GM23248 (cell line): Measurements from ENCODE around the gene ULK3. TPM values are rescaled to one million over a fixed set of nuclear protein-coding genes. Genes with fewer than 3 reads are reported as not detected.

Experiments
- DNase-seq: peaks from one replicate; pipeline ENCODE4 v3.0.0-alpha.2; 2015
- H2AFZ ChIP-seq: fragments of 200-600 bp; sonication (generic); 2 replicates; pipeline ENCODE4 v1.6.1; 2016; ENCODE audit warnings: antibody characterized with exemption
- H3F3A ChIP-seq: fragments of 200-600 bp; sonication (generic); 2 replicates; pipeline ENCODE4 v1.6.1; 2016; ENCODE audit warnings: mild to moderate bottlenecking, antibody characterized with exemption, mixed run types; ENCODE audit not compliant: insufficient read depth
- H3K27ac ChIP-seq: fragments of 200-600 bp; sonication (generic); 2 replicates; pipeline ENCODE4 v1.5.1; 2016; ENCODE audit warnings: mild to moderate bottlenecking
- H3K27me3 ChIP-seq: fragments of 200-600 bp; sonication (generic); replicated peaks from 2 replicates; pipeline ENCODE4 v1.6.1; 2016; ENCODE audit warnings: mild to moderate bottlenecking; ENCODE audit not compliant: insufficient read depth
- H3K36me3 ChIP-seq: fragments of 200-600 bp; sonication (generic); 2 replicates; pipeline ENCODE4 v1.6.1; 2016; ENCODE audit warnings: low read depth, mild to moderate bottlenecking
- H3K4me1 ChIP-seq: fragments of 200-600 bp; sonication (generic); 2 replicates; pipeline ENCODE4 v1.6.1; 2016; ENCODE audit warnings: mild to moderate bottlenecking; ENCODE audit not compliant: insufficient read depth
- H3K4me2 ChIP-seq: fragments of 200-600 bp; sonication (generic); one replicate; pipeline ENCODE4 v1.6.1; 2016; ENCODE audit warnings: mild to moderate bottlenecking; ENCODE audit not compliant: unreplicated experiment
- H3K4me3 ChIP-seq: fragments of 200-600 bp; sonication (generic); 2 replicates; pipeline ENCODE4 v1.5.1; 2016; ENCODE audit warnings: mild to moderate bottlenecking
- H3K79me2 ChIP-seq: fragments of 200-600 bp; sonication (generic); 2 replicates; pipeline ENCODE4 v1.6.1; 2016; ENCODE audit warnings: mild to moderate bottlenecking; ENCODE audit not compliant: insufficient read depth
- H3K9ac ChIP-seq: fragments of 200-600 bp; sonication (generic); 2 replicates; pipeline ENCODE4 v1.6.1; 2016; ENCODE audit warnings: mild to moderate bottlenecking
- H3K9me2 ChIP-seq: fragments of 200-600 bp; sonication (generic); 2 replicates; pipeline ENCODE4 v1.6.1; 2016; ENCODE audit warnings: mixed run types, mild to moderate bottlenecking, moderate library complexity; ENCODE audit not compliant: insufficient read depth
- H3K9me3 ChIP-seq: fragments of 200-600 bp; sonication (generic); one replicate; pipeline ENCODE4 v1.6.1; 2017; ENCODE audit warnings: low read depth
- H4K20me1 ChIP-seq: fragments of 200-600 bp; sonication (generic); 2 replicates; pipeline ENCODE4 v1.6.0; 2016; ENCODE audit not compliant: insufficient read depth
- EZH2 ChIP-seq: fragments of 200-600 bp; sonication (generic); IDR thresholded peaks from 2 replicates; pipeline ENCODE4 v1.6.1; 2018; ENCODE audit warnings: antibody characterized with exemption, mild to moderate bottlenecking; ENCODE audit not compliant: insufficient read depth, poor library complexity, severe bottlenecking
- EZH2phosphoT487 ChIP-seq: fragments of 200-600 bp; sonication (generic); IDR thresholded peaks from 2 replicates; pipeline ENCODE4 v1.6.1; 2018; ENCODE audit warnings: antibody characterized with exemption, moderate library complexity, mild to moderate bottlenecking, low read depth; ENCODE audit not compliant: insufficient read depth
- WGBS, 2 experiments: methylation state at CpG; one replicate each; pipeline ENCODE4 v1.1.6; 2015 to 2017; ENCODE audit warnings: low lambda C conversion rate in 2 of 2, low coverage in 1 of 2; ENCODE audit errors: missing lambda C conversion rate in 2 of 2; 5-methylcytosine and 5-hydroxymethylcytosine counted together
- in situ Hi-C: fragments of 300-500 bp; cut with MboI; formaldehyde crosslinking; loops from 2 replicates; pipeline ENCODE4 v1.15.0; 2020
- polyA plus RNA-seq: library from polyadenylated mRNA; unstranded; fragments of >200 nt; fragmentation: Nextera tagmentation; extraction: Ambion mirVana; gene quantifications from 2 replicates; pipeline ENCODE4 v1.2.1, GENCODE V29; 2016
- total RNA-seq: library from RNA; depleted of rRNA; stranded (reverse); fragments of >200 nt; shearing (Covaris generic); gene quantifications from 2 replicates; pipeline ENCODE4 v1.2.3, GENCODE V29; 2014

ULK3 gene
- total and polyA plus RNA-seq, 2 experiments from 2014 or later = 14.6 to 30.3 TPM

DNA sequence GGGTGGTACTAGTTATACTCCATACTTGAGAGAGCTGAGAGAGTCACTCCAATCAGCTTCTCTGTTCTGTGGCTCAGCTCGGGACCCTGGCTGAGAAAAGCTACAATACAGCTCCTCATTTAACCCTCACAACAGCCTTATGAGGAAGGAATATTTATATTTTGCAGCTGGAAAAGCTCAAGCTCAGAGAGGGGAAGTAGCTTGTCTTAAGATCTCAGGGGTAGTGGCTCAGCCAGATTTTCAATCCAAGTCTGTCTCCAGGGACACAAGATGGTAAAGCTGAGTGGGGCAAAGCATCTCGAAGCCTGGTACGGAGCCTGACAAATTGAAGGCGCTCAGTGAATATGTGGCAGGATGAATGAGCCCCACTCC lies 15.4 kb upstream of the ULK3 start:
- no peak for DNase-seq
- Histone ChIP-seq H3K27ac (no peak overlapping the region), H3K9ac (no peak overlapping the region), H3K4me1 (peaks cover 6% of the 10 kb centered on the region), H2AFZ (no peak overlapping the region), H3K4me3 (no peak overlapping the region), H3K9me2 (no peaks in the 10 kb centered on the region), H3K36me3 (no peaks in the 10 kb centered on the region), H3K9me3 (no peaks in the 10 kb centered on the region), H3F3A (peaks cover 12% of the 10 kb centered on the region; the same call in 1 of the 2 replicates), H4K20me1 (0 out of 2 replicates have a peak, but pooled peaks cover 3% of the 10 kb centered on the region), H3K4me2 (no peak overlapping the region), H3K27me3 (no peaks in the 10 kb centered on the region), H3K79me2 (peaks cover 79% of the 10 kb centered on the region)
- in situ Hi-C loops = no loop called here
- TF ChIP-seq EZH2phosphoT487 (no peak), EZH2 (no peak)
- WGBS, 2 experiments = 79 to 80% methylated on average over 4 of the region's 4 CpGs

DNA sequence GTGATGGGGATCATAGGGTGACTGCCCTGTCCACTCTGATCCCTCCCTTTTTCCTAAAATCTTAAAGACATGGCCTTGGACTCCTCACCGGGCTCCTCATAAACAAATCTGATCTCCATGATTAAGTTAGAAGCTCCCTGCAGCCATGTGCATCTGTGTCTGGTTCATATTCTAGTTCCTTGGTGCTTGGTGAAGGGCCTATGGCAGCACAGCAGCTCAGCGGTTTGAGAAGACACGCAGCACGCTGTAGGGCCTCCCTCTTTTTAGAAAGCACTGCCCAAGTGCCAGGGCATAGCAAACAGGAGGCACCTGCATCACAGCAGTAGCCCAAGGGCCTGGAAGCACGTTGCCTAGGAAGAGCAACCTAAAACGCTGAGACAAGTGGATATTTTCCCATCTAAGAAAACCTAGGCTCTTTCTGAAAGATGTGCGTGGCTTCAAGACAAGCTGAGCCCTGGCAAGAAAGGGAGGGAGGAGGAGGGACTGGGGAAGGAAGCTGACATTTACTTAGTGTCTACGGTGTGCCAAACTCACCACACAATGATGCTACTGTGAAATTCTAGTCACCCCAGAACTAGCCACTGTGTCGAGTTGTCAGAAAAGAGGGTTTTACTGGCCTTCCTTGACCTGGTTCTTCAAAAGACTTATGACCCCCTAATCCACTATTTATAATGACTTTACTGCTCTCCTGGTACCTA lies 14.9 kb upstream of the ULK3 start:
- 73 to 74% methylated on average over 9 of the region's 9 CpGs for WGBS, 2 experiments
- H4K20me1 ChIP-seq = 0 out of 2 replicates have a peak, but pooled peaks cover under 1% of the 10 kb centered on the region

DNA sequence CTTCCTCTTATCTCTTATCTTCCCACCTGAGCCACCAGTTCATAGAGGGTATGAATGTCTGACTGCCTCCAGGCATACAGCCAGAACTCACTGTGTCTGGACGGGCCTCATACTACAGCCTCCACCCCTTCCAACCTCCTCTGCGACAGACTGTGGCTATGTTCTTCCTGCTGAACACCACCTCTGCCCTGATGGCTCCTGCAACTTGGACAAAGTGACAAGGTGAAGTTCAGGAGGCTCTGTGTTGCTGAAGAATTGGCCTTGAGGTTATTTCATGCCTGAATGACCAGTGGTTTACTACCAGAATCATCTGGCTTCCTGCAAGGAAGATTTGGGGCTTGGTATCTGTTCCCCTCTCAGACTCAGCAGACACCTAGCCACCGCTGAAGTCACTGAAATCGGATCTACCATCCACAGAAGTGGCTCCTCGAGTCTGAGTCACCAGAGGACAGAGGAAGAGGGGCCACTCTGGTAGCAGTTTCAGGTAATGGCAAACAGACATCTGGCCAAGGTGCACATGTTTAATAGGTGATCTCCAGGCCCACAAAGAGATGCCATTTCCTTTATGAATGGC lies 14.2 kb upstream of the ULK3 start:
- in situ Hi-C loops = no loop called here
- H3K79me2 ChIP-seq = peaks cover 79% of the 10 kb centered on the region
- no peak overlapping the region for H2AFZ ChIP-seq
- H3K9me2 ChIP-seq = no peaks in the 10 kb centered on the region
- H4K20me1 ChIP-seq = no peaks in the 10 kb centered on the region
- H3K4me1 ChIP-seq = no peaks in the 10 kb centered on the region
- H3K9ac ChIP-seq = no peak overlapping the region
- H3K27ac ChIP-seq = no peak overlapping the region
- no peaks in the 10 kb centered on the region for H3K27me3 ChIP-seq
- TF ChIP-seq EZH2 (no peak), EZH2phosphoT487 (no peak)
- WGBS, 2 experiments = 74 to 84% methylated on average over 5 of the region's 5 CpGs
- H3F3A ChIP-seq = no peaks in the 10 kb centered on the region
- H3K4me2 ChIP-seq = no peak overlapping the region
- no peaks in the 10 kb centered on the region for H3K36me3 ChIP-seq
- H3K9me3 ChIP-seq = no peaks in the 10 kb centered on the region
- no peak for DNase-seq
- H3K4me3 ChIP-seq = no peak overlapping the region

More for the DNA sequence above, 14.9 kb upstream of the ULK3 start:
- H3K36me3 ChIP-seq = no peaks in the 10 kb centered on the region
- DNase-seq = no peak
- no peaks in the 10 kb centered on the region for H3K9me2 ChIP-seq
- H3K4me2 ChIP-seq = no peak overlapping the region
- H3K9me3 ChIP-seq = no peaks in the 10 kb centered on the region
- no peak for TF ChIP-seq EZH2
- no peak for TF ChIP-seq EZH2phosphoT487
- peaks cover 6% of the 10 kb centered on the region; the same call in 1 of the 2 replicates for H3F3A ChIP-seq
- peaks cover 79% of the 10 kb centered on the region for H3K79me2 ChIP-seq
- H3K4me1 ChIP-seq = peaks cover under 1% of the 10 kb centered on the region; the same call in 1 of the 2 replicates
- in situ Hi-C loops = no loop called here
- no peak overlapping the region for H3K9ac ChIP-seq
- no peak overlapping the region for H3K4me3 ChIP-seq
- H3K27me3 ChIP-seq = no peaks in the 10 kb centered on the region
- no peak overlapping the region for H3K27ac ChIP-seq
- H2AFZ ChIP-seq = no peak overlapping the region

DNA sequence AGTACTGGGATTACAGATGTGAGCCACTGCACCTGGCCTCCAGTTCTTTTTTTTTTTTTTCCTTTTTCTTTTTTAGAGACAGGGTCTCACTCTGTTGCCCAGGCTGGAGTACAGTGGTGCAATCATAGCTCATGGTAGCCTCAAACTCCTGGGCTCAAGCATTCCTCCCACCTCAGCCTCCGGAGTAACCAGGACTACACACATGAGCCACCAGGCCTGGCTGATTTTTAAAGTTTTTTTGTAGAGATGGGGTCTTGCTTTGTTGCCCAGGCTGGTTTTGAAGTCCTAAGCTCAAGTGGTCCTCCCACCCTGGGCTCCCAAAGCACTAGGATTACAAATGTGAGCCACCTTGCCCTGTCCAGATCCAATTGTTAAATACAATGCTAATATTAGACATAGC lies 13.6 kb upstream of the ULK3 start:
- Histone ChIP-seq H4K20me1 (no peaks in the 10 kb centered on the region), H3K4me1 (no peaks in the 10 kb centered on the region), H3K27ac (no peak overlapping the region), H2AFZ (no peak overlapping the region), H3K27me3 (no peaks in the 10 kb centered on the region), H3K9me2 (no peaks in the 10 kb centered on the region), H3K79me2 (peaks cover 74% of the 10 kb centered on the region), H3K4me3 (no peak overlapping the region), H3K4me2 (no peak overlapping the region), H3K36me3 (no peaks in the 10 kb centered on the region), H3F3A (no peaks in the 10 kb centered on the region), H3K9me3 (no peaks in the 10 kb centered on the region), H3K9ac (no peak overlapping the region)
- TF ChIP-seq EZH2 = no peak
- no peak for TF ChIP-seq EZH2phosphoT487
- DNase-seq = no peak
- in situ Hi-C loops = no loop called here
- WGBS, 2 experiments = 100% methylated on average over 1 of the region's 1 CpG

DNA sequence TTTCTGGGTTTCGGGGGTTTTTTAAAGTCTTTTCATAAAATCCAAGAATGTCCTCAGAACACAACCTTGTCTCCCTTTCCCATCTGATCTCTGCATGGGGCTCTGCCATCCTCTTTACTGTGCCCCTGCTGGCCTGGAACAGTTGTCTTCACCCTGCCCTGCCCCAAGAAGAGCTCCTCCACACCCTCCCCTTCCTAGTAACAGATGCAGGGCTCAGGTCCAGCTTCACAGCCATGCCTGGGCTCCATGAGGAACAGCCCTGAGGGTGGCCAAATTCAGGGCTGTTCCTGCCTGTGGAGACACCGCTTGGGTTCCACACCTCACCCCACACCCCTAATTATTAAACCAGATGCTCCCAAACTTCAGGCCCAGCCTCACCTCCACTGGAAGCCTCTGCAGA lies 12.9 kb upstream of the ULK3 start:
- H3K4me3 ChIP-seq = no peak overlapping the region
- no peaks in the 10 kb centered on the region for H3K27me3 ChIP-seq
- H3K9me3 ChIP-seq = no peaks in the 10 kb centered on the region
- no peaks in the 10 kb centered on the region for H3K9me2 ChIP-seq
- no peaks in the 10 kb centered on the region for H3F3A ChIP-seq
- H3K27ac ChIP-seq = no peak overlapping the region
- no peaks in the 10 kb centered on the region for H3K4me1 ChIP-seq
- H3K9ac ChIP-seq = no peak overlapping the region
- WGBS, 2 experiments = 40 to 59% methylated on average over 2 of the region's 2 CpGs
- no peak overlapping the region for H3K4me2 ChIP-seq
- H2AFZ ChIP-seq = no peak overlapping the region
- TF ChIP-seq EZH2phosphoT487 (no peak), EZH2 (no peak)
- in situ Hi-C loops = no loop called here
- no peak for DNase-seq
- peaks cover 67% of the 10 kb centered on the region for H3K79me2 ChIP-seq
- H3K36me3 ChIP-seq = no peaks in the 10 kb centered on the region
- H4K20me1 ChIP-seq = no peaks in the 10 kb centered on the region
